ENCODE measurements around the gene PPT1. TPM values are rescaled to one million over a fixed set of nuclear protein-coding genes. Genes with fewer than 3 reads are reported as not detected.

The PPT1 gene
- total and polyA plus RNA-seq, 2 of the 13 experiments (the other 11 are each of a cell fraction or from before 2014, with no cell fraction given) = 129 TPM

DNA sequence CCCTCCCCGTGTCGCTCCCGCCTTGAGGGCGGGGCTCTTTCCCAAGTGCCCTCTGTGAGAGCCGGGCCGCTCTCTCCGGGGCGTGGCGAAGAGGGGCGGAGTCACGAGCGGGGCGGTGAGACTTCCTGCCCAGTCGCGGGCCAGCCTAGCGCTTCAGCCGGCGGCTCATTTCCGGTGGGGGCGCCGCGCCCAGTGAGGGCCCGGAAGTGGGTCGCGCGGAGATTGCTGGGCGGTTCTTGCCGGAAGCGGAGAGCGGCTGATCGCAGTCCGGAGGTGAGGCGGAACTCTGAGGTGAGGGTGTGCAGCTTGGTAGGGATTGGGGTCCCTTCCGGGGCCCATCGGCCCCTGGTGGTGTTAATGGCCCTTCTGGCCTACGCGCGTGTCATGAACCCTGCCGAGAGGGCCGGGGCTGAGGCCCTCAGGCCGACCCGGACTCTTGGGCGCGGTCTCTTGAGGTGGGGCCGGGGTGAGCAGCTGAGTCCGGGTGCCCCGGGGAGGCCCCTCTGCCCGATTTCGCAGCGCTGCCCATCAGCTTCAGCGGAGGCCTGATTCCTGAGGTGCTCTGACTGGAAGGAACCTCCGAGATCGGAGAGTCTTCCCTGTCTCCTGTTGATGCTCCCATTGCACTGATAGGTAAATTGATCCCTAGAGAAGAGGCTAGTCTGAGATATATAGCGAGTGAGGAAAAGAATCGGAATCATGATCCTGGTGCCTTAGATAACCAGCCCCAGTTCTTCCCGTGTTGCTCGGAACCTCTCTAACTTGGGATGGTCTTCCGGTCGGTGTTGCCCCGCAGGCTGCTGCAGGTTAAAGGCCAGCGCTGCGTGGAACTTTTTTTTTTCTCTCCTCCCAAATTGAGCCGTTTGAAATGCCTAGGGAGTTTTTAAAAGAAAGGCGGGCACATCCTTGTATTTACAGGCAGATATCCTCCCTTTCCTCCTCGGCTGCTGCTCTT lies 56.3 kb downstream of the PPT1 start, which contains the start of gene CAP1 (continued):
- TF ChIP-seq, protein P1, sequence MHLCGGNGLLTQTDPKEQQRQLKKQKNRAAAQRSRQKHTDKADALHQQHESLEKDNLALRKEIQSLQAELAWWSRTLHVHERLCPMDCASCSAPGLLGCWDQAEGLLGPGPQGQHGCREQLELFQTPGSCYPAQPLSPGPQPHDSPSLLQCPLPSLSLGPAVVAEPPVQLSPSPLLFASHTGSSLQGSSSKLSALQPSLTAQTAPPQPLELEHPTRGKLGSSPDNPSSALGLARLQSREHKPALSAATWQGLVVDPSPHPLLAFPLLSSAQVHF (CRISPR knock-in tag; IDR thresholded peaks at IDR 0.05) = no peak
- TF ChIP-seq HOXD1 (CRISPR knock-in tag; IDR thresholded peaks at IDR 0.05) = no peak; the same call in 1 of the 2 replicates
- TF ChIP-seq MLLT10 (CRISPR knock-in tag; IDR thresholded peaks at IDR 0.05) = no peak
- 0 out of 2 replicates have a peak, but pooled peaks have one; percentile 58 for TF ChIP-seq EEA1 (CRISPR knock-in tag; IDR thresholded peaks at IDR 0.05; ENCODE audit: borderline replicate concordance)

DNA sequence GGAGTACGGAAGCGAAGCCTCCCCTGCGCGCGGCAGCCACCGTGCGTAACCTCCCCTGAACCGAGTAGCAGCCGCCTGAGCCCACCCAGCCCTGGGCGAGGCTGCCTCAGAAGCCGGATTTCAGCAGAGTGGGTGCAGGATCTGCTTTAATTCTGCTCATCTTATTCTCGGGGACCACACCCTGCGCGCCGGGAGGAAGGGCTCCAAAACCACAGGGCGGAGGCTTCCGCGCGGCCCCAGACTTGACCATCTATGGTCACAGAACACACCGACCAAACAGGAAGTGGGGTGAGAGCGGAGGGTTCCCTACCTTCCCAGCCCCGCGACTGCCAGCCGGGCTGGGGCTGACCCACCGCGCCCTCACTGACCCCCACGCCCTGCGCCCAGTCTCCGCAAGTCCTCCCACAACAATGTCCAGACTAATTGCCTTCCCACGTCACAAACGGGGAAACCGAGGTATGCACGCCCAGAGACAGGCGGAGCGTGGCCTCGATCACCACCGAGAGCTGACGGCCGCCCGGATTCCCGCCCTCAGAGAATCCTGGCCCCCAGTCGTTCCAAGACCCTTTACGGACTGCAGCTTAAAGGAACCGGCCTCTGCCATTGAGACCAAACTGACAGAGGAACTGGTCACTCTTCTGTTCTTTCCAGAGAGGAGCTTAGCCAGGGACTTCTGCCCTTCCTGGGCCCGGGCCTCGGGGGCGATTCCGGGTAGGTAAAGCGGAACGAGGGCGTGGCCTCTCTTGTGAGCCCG lies 57.1 kb downstream of the PPT1 start:
- peaks cover 38% of the 10 kb centered on the region for H3K4me1 ChIP-seq (ENCODE audit: insufficient read depth, low read length)
- in situ Hi-C loops (cut with HindIII; ENCODE audit: extremely low pct_ligation_motif_present, low pct_unique_long_range_greater_than_20kb) = loop anchor here (10.0 kb wide), 1 partner anchor 115 kb away; no protein-coding TSS in a partner anchor
- H3K4me2 ChIP-seq (ENCODE audit: low read depth, low read length) = peak overlapping the region; percentile 84
- FAIRE-seq (no peak), ATAC-seq (peak; percentile 86), DNase-seq (ENCODE audit: low spot score) (peak; percentile 82)
- no peaks in the 10 kb centered on the region; a peak in 1 of 5 replicates for H3K27me3 ChIP-seq (ENCODE audit: control insufficient read depth in 1 of 2, insufficient read depth in 2 of 2, low read length in 2 of 2)
- H3K27ac ChIP-seq (ENCODE audit: extremely low read length, insufficient read depth, low read length) = peak overlapping the region; percentile 94
- H3K4me3 ChIP-seq (replicated peaks in 1 of 3; ENCODE audit: insufficient read depth in 1 of 3, low read depth in 2 of 3, low read length in 3 of 3) = peak overlapping the region; percentile 75 to 95 (median 84)
- ChIA-PET POLR2A (interaction anchor here (0.7 to 1.6 kb wide), 7 partner anchors 10 to 859 kb away, joined by 3 to 8 read pairs (median 3); partner anchors contain the start of genes MYCL and ZMPSTE24), CTCF (ENCODE audit: low intra/inter-chr PET ratio, low total read pairs) (no interaction called here)
- H2AFZ ChIP-seq (ENCODE audit: low read length) = no peak overlapping the region
- no peaks in the 10 kb centered on the region; a peak in 1 of 5 replicates for H3K36me3 ChIP-seq (replicated peaks in 1 of 2; ENCODE audit: control insufficient read depth in 1 of 2, insufficient read depth in 2 of 2, low read length in 2 of 2)
- TSS peak; percentile 89 for BruUV-seq (replicated peaks)
- 1% methylated on average over 10 of the region's 52 CpGs for WGBS (ENCODE audit: low lambda C conversion rate)
- intact Hi-C loops (cut with micrococcal nuclease; ENCODE audit: unreplicated experiment) = loop anchor here (2.0 to 10.0 kb wide), 4 partner anchors 17 to 883 kb away; no protein-coding TSS in a partner anchor
- H3K79me2 ChIP-seq (ENCODE audit: insufficient read depth, low read length) = peaks cover 42% of the 10 kb centered on the region
- no peaks in the 10 kb centered on the region for H3K9me3 ChIP-seq (ENCODE audit: low read length)
- 0 out of 2 replicates have a peak, but pooled peaks cover 16% of the 10 kb centered on the region for H4K20me1 ChIP-seq (ENCODE audit: insufficient read depth, low read length)
- H3K9ac ChIP-seq (ENCODE audit: insufficient read depth, low read depth, low read length) = peak overlapping the region; percentile 98
- TF ChIP-seq SIN3B (IDR thresholded peaks at IDR 0.05; ENCODE audit: low read length) (no peak), DMAP1 (CRISPR knock-in tag; IDR thresholded peaks at IDR 0.05) (peak; percentile 33), ZNF20 (CRISPR knock-in tag; IDR thresholded peaks at IDR 0.05) (no peak), SP140L (CRISPR knock-in tag; IDR thresholded peaks at IDR 0.05; ENCODE audit: borderline replicate concordance) (no peak), NKX3-1 (CRISPR knock-in tag; IDR thresholded peaks at IDR 0.05) (peak; percentile 77; the same call in 1 of the 2 replicates), ZNF230 (CRISPR knock-in tag; IDR thresholded peaks at IDR 0.05) (no peak; the same call in 1 of the 2 replicates), ZNF296 (CRISPR knock-in tag; conservative IDR thresholded peaks at IDR 0.05) (no peak), ZNF619 (CRISPR knock-in tag; IDR thresholded peaks at IDR 0.05) (no peak), RBM39 (IDR thresholded peaks at IDR 0.05; ENCODE audit: low read depth, low read length, poor library complexity, severe bottlenecking) (peak; percentile 91), NFKBIZ (CRISPR knock-in tag; IDR thresholded peaks at IDR 0.05) (no peak), ZNF776 (CRISPR knock-in tag; IDR thresholded peaks at IDR 0.05) (no peak), GATAD2A (CRISPR knock-in tag; IDR thresholded peaks at IDR 0.05) (no peak)
- TF ChIP-seq, protein P2, sequence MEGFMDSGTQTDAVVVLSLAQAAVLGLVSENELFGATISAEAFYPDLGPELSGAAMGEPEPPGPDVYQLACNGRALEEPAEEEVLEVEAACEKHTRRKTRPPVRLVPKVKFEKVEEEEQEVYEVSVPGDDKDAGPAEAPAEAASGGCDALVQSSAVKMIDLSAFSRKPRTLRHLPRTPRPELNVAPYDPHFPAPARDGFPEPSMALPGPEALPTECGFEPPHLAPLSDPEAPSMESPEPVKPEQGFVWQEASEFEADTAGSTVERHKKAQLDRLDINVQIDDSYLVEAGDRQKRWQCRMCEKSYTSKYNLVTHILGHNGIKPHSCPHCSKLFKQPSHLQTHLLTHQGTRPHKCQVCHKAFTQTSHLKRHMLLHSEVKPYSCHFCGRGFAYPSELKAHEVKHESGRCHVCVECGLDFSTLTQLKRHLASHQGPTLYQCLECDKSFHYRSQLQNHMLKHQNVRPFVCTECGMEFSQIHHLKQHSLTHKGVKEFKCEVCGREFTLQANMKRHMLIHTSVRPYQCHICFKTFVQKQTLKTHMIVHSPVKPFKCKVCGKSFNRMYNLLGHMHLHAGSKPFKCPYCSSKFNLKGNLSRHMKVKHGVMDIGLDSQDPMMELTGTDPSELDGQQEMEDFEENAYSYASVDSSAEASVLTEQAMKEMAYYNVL (CRISPR knock-in tag; IDR thresholded peaks at IDR 0.05; ENCODE audit: borderline replicate concordance) = no peak
- TF ChIP-seq, protein P3, sequence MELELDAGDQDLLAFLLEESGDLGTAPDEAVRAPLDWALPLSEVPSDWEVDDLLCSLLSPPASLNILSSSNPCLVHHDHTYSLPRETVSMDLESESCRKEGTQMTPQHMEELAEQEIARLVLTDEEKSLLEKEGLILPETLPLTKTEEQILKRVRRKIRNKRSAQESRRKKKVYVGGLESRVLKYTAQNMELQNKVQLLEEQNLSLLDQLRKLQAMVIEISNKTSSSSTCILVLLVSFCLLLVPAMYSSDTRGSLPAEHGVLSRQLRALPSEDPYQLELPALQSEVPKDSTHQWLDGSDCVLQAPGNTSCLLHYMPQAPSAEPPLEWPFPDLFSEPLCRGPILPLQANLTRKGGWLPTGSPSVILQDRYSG (CRISPR knock-in tag; IDR thresholded peaks at IDR 0.05) = no peak
